ENCODE measurements around the gene MYL12B. TPM values are rescaled to one million over a fixed set of nuclear protein-coding genes. Genes with fewer than 3 reads are reported as not detected.
"Not testable (repeated sequence)": the region's sequence is repeated elsewhere in the genome, so short reads cannot be mapped to it uniquely, and the experiment has no call there.

Gene MYL12B
- total RNA-seq, 2 experiments from 2014 or later: 354 to 358 TPM

DNA sequence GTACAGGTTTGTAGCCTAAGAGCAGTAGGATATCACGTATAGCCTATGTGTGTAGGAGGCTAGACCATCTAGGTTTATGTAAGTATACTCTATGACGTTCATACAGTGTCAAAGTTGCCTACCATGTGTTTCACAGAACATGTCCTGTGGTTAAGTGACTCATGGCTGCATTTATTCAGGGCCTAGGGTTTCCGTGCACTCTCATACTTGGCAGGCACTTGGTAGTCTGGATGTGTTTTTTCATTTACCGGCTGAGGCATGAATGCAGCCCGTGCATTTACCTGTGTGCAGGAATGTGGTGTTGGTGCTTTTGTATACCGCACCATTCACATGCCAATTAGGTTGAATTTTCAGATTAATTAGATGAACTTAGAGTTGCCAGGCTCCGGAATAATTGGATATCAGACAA is 43.4 kb downstream of the MYL12B start:
- Mint-ChIP-seq H3K4me1 (peaks cover 4% of the 10 kb centered on the region), H3K27ac (no peak overlapping the region), H3K9me3 (no peaks in the 10 kb centered on the region), H3K4me3 (no peak overlapping the region), H3K27me3 (peaks cover 20% of the 10 kb centered on the region), H3K36me3 (no peaks in the 10 kb centered on the region)
- DNase-seq: no peak
- POLR2A ChIA-PET: no interaction called here
- peak; percentile 89 for ATAC-seq (ENCODE audit: low read depth)

DNA sequence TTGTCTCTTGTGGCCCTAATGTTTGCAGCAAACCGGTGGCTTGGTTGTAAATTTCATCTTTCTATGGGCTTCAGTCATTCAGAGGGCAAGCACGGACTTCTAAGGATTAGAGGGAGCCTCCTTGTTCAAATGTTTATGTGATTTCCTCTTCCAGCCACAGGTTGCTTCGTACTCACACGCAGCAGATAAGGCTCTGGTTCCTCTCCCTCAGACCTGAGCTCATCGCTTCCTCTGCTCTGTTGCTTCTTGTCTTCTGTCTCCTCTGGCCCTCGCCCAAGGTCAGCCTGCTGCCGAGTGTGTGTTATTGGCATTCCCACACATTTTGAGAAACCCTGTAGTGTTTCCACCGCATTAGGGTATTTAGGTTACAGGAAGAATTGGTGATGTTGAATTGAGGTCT is 44.0 kb downstream of the MYL12B start:
- Mint-ChIP-seq H3K9me3 (no peaks in the 10 kb centered on the region), H3K27ac (no peak overlapping the region), H3K4me1 (peaks cover 4% of the 10 kb centered on the region), H3K27me3 (peaks cover 19% of the 10 kb centered on the region), H3K36me3 (no peaks in the 10 kb centered on the region), H3K4me3 (no peak overlapping the region)
- no peak for DNase-seq
- no peak for ATAC-seq (ENCODE audit: low read depth)
- POLR2A ChIA-PET: no interaction called here

DNA sequence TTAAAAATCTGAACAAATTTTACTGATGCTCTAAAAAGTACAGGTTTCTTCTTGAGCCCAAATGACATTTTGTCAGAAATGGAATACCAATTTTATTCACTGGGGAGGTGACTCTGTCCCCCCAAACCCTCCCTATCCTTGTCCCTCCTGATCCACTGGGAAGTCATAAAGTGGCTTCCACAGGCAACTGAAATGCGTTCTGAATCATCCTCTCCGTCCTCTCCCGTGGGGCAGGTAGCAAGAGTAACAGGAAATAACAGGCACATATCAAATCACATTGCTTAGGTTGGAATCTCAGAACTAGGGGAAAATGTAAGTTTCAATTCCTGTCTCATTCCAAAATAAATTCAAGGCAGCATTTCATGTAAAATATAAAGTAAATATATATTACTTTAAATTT is 44.5 kb downstream of the MYL12B start:
- no peak for DNase-seq
- ATAC-seq (ENCODE audit: low read depth): no peak
- Mint-ChIP-seq H3K27me3 (peaks cover 15% of the 10 kb centered on the region), H3K36me3 (no peaks in the 10 kb centered on the region), H3K4me1 (peaks cover 4% of the 10 kb centered on the region), H3K4me3 (no peak overlapping the region), H3K27ac (no peak overlapping the region), H3K9me3 (no peaks in the 10 kb centered on the region)
- POLR2A ChIA-PET: no interaction called here

DNA sequence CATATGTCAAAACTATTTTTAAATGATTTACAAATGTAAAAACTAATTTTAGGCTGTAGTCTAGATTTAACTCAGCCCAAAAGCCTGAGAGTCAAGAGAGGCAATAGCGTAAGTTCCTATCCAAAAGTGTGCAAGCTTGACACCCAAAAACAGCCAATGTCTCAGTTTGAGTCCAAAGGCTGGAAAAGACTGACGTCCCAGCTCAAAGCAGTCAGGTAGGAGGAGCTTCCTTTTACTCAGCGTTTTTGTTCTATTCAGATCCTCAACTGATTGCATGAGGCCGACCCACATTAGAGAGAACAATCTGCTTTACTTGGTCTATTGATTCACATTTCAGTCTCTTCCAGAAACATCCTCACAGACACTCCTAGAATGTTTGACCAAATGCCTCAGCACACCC is 51.8 kb downstream of the MYL12B start:
- ATAC-seq (ENCODE audit: low read depth) (no peak), DNase-seq (no peak)
- Mint-ChIP-seq H3K9me3 (peaks cover 3% of the 10 kb centered on the region), H3K27me3 (peaks cover 4% of the 10 kb centered on the region), H3K36me3 (no peaks in the 10 kb centered on the region), H3K27ac (no peak overlapping the region), H3K4me3 (no peak overlapping the region), H3K4me1 (no peaks in the 10 kb centered on the region)
- POLR2A ChIA-PET: no interaction called here

DNA sequence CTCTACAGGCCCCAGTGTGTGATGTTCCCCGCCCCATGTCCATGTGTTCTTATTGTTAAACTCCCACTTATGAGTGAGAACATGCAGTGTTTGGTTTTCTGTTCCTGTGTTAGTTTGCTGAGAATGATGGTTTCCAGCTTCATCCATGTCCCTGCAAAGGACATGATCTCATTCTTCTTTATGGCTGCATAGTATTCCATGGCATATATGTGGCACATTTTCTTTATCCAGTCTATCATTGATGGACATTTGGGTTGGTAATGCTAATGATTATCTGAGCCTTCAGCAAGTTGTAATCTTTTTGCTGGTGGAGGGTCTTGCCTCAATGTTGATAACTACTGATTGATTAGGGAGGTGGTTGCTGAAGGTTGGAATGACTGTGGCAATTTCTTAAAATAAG is 53.4 kb downstream of the MYL12B start:
- H3K36me3 Mint-ChIP-seq; H3K4me1 Mint-ChIP-seq; H3K27me3 Mint-ChIP-seq; POLR2A ChIA-PET; H3K9me3 Mint-ChIP-seq; ATAC-seq (ENCODE audit: low read depth); DNase-seq; H3K4me3 Mint-ChIP-seq; H3K27ac Mint-ChIP-seq: not testable (repeated sequence)

DNA sequence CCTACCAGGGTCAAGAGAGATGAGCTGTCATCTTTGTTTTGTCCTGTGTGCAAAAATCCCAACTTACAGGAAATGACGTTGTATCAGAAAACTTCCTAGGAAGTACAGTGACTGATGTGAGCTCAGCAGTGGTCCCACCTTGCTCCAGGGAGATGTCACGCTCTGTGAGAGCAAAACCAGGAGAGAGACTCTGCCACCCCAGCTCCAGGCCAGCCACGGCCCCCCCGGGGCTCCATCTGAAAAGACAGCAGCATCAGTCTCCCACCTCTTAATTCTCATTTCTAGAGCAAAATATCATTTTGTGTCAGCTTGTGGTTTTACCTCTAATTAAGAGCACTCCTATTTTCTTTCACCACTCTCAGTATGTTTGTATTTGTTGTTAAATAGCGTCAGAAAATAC is 57.5 kb downstream of the MYL12B start:
- Mint-ChIP-seq H3K27me3 (peaks cover 8% of the 10 kb centered on the region), H3K36me3 (no peaks in the 10 kb centered on the region), H3K27ac (no peak overlapping the region), H3K9me3 (peaks cover 3% of the 10 kb centered on the region), H3K4me1 (peaks cover 4% of the 10 kb centered on the region), H3K4me3 (no peak overlapping the region)
- DNase-seq: no peak
- POLR2A ChIA-PET: no interaction called here
- no peak for ATAC-seq (ENCODE audit: low read depth)

DNA sequence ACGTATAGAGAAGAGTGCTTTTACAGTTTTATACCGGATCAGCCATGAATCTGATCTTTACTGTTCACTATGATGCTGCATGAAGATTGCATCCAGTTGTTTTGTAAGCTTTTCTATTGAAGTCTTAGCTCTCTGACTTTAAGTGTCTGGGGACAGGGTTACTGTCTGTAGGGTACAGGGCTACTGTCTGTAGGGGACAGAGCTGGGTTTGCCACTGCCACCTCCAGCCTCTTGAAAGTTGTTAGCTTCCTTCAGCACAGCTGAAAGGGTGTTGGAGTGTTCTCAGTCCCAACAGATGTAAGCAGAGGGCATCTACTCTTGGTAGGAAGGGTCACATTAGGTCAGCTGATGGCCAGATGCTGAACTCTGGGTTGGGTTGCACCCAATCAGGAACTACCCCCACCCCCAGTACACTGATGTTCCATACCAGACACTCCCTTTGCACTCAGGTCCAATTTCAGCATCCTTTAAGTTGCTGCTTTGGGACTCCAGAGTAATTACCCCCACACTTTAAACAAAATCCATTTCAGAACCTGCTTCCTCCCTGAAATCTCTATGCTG is 58.0 kb downstream of the MYL12B start:
- Mint-ChIP-seq H3K36me3 (no peaks in the 10 kb centered on the region), H3K9me3 (peaks cover 3% of the 10 kb centered on the region), H3K27ac (no peak overlapping the region), H3K27me3 (peaks cover 9% of the 10 kb centered on the region), H3K4me3 (no peak overlapping the region), H3K4me1 (peaks cover 4% of the 10 kb centered on the region)
- DNase-seq: no peak
- no peak for ATAC-seq (ENCODE audit: low read depth)
- POLR2A ChIA-PET: no interaction called here

DNA sequence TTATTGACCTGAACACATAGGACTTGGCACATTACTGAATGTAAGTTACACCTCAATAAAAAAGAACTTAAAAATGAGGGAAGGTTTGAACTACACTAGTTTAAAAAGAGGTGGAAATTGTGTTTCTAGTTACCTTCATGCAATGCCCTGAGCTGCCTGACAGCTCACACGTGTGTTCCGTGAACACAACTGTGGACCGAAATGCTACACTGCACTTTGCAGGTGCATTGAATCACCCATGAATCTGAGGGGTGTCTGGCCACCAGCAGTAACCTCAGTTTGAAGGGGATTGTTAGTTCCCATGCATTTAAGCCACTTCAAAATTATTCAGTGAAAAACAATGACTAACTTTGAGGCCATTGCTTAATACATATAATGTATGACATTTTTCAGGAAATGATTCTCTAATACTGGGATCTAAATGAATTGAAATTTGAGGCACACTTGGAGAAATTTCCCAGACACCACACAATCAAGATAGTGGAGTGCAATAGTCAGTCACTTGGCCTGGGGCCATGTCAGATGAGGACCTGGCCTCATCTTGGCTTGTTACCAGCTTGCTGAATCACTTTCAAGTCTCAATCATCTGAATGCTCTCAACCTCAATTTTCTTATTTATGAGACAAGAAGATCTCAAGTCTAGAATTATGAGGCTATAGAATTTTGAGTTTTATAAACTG is 59.3 kb downstream of the MYL12B start:
- no peak overlapping the region for H3K4me3 Mint-ChIP-seq
- ATAC-seq (ENCODE audit: low read depth) (no peak), DNase-seq (no peak)
- H3K27me3 Mint-ChIP-seq: peaks cover 9% of the 10 kb centered on the region
- H3K36me3 Mint-ChIP-seq: no peaks in the 10 kb centered on the region
- no peak overlapping the region for H3K27ac Mint-ChIP-seq
- POLR2A ChIA-PET: no interaction called here
- peaks cover 4% of the 10 kb centered on the region for H3K4me1 Mint-ChIP-seq
- H3K9me3 Mint-ChIP-seq: no peaks in the 10 kb centered on the region

DNA sequence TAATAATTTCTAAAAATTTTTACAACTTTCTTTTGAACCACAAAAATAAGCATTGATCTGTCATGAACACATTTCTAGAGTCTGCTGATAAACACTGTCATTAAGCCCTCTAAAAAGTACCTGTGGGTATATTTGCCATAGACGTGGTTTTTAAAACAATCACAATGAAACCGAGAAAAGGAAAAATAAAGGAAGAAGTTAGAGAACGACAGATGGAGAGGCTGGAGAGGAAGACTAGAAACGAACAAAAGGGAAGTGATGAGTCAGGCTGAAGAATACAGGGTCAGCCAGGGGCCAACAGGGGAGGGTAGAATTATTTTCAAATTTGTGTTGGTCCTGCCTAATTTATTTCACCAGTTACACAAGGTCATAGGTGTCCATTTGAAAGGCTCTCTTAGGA is 62.0 kb downstream of the MYL12B start:
- Mint-ChIP-seq H3K36me3 (no peaks in the 10 kb centered on the region), H3K4me1 (peaks cover 4% of the 10 kb centered on the region), H3K4me3 (no peak overlapping the region), H3K27me3 (peaks cover 10% of the 10 kb centered on the region), H3K27ac (no peak overlapping the region), H3K9me3 (no peaks in the 10 kb centered on the region)
- ATAC-seq (ENCODE audit: low read depth): no peak
- DNase-seq: no peak
- POLR2A ChIA-PET: no interaction called here

Other genes starting within 250 kb of the MYL12B start
- gene LPIN2, start 249.0 kb upstream of the MYL12B start, total RNA-seq: 10 to 100 TPM; 91.0 to 93.9 TPM
- 1 to 10 TPM; 2.7 to 3.3 TPM for gene MYOM1, start 42.2 kb upstream of the MYL12B start, total RNA-seq
- gene MYL12A, start 14.3 kb upstream of the MYL12B start, total RNA-seq: 100 to 1,000 TPM; 843 to 864 TPM
- 10 to 100 TPM; 35.6 to 39.5 TPM for gene TGIF1, start 188.0 kb downstream of the MYL12B start, total RNA-seq